Left lung (tissue), 10 donors: ENCODE results near the gene NRAP. TPM values are rescaled to one million over a fixed set of nuclear protein-coding genes. Genes with fewer than 3 reads are reported as not detected.

Experiments used
- ATAC-seq: fragments of 200-7000 bp; cut with Tn5 transposase; one replicate; pipeline ENCODE4 v1.9.1; 2020; ENCODE audit warnings: moderate library complexity
- DNase-seq, 4 donors: peaks; one replicate each; pipeline ENCODE4 v3.0.0-alpha.2; 2013 to 2020
- H3K27ac ChIP-seq, 2 donors: fragments of 200-600 bp; sonication (generic) in 1 of 2; one replicate each; pipeline versions ENCODE4 v1.5.0 to v1.8.0; 2020 to 2021
- H3K27me3 ChIP-seq, 2 donors: fragments of 200-600 bp; sonication (generic) in 1 of 2; one replicate each; pipeline versions ENCODE4 v1.5.0 to v1.8.0; 2020 to 2021
- H3K36me3 ChIP-seq, 2 donors: fragments of 200-600 bp; sonication (generic) in 1 of 2; one replicate each; pipeline versions ENCODE4 v1.5.0 to v1.8.0; 2020 to 2021
- H3K4me1 ChIP-seq, 2 donors: fragments of 200-600 bp; one replicate each; pipeline ENCODE4 v1.8.0; 2021
- H3K4me3 ChIP-seq, 2 donors: fragments of 200-600 bp; sonication (generic) in 1 of 2; one replicate each; pipeline versions ENCODE4 v1.5.0 to v1.8.0; 2020 to 2021; ENCODE audit warnings: mild to moderate bottlenecking in 1 of 2
- H3K9me3 ChIP-seq, 2 donors: fragments of 200-600 bp; sonication (generic) in 1 of 2; one replicate each; pipeline versions ENCODE4 v1.5.0 to v1.8.0; 2020 to 2021
- intact Hi-C, 2 donors: fragments of 100-400 bp; cut with DNase I; formaldehyde crosslinking; loops; one replicate each; pipeline versions ENCODE4 v1.11.2 to v1.14.2; 2022
- polyA plus RNA-seq, 6 donors: library from polyadenylated mRNA; unstranded; fragments of 120-200 nt; gene quantifications; one replicate each; pipeline ENCODE4 v1.2.1, GENCODE V29; 2013; ENCODE audit not compliant: insufficient read length in 6 of 6
- total RNA-seq, 2 donors: library from RNA; stranded (reverse); fragmentation: NEBNext Ultra II Directional; extraction: Animal tissue kit (Norgen Biotek cat#: 25700); gene quantifications; one replicate each; pipeline ENCODE4 v1.2.1, GENCODE V29; 2021
- TF ChIP-seq, protein P1 (sequence below), 2 donors: fragments of 200-600 bp; sonication (generic) in 1 of 2; IDR thresholded peaks; one replicate each; pipeline versions ENCODE4 v1.5.0 to v1.8.0; 2021; ENCODE audit warnings: antibody characterized with exemption in 2 of 2
- donor health status: DM: no; HTN: yes; CAD: no.
- donor health status: DM: no; HTN: no; CAD: no.

NRAP gene
- total and polyA plus RNA-seq, 8 donors, result 0.03 to 0.26 (median 0.07) TPM; not detected in 4

DNA sequence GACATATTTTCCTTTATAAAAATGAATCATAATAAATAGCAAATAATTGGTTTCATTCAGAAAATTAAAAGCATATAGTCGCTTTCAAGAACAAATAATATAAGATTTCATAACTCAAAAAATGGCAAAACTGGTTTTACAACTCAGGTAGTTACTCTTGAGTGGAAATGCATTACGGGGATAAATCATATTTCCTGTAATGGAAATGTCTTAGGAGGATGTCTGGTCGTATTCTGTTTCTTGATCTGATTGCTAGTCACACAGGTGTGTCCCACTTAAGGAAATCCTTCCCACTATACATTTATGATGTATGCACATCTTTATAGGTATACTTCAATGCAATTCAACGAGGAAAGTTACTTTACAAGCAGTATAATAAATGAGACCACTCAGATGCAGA lies 20.7 kb downstream of the NRAP start:
- ATAC-seq, result no peak
- Histone ChIP-seq H3K9me3 (no peaks in the 10 kb centered on the region), H3K4me1 (peaks cover 0 to 4% of the 10 kb centered on the region in 2 donors), H3K27me3 (no peaks in the 10 kb centered on the region), H3K27ac (no peak overlapping the region), H3K4me3 (no peak overlapping the region), H3K36me3 (no peaks in the 10 kb centered on the region)
- DNase-seq, result no peak
- TF ChIP-seq, protein P1, sequence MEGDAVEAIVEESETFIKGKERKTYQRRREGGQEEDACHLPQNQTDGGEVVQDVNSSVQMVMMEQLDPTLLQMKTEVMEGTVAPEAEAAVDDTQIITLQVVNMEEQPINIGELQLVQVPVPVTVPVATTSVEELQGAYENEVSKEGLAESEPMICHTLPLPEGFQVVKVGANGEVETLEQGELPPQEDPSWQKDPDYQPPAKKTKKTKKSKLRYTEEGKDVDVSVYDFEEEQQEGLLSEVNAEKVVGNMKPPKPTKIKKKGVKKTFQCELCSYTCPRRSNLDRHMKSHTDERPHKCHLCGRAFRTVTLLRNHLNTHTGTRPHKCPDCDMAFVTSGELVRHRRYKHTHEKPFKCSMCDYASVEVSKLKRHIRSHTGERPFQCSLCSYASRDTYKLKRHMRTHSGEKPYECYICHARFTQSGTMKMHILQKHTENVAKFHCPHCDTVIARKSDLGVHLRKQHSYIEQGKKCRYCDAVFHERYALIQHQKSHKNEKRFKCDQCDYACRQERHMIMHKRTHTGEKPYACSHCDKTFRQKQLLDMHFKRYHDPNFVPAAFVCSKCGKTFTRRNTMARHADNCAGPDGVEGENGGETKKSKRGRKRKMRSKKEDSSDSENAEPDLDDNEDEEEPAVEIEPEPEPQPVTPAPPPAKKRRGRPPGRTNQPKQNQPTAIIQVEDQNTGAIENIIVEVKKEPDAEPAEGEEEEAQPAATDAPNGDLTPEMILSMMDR (IDR thresholded peaks at IDR 0.05), result no peak
- intact Hi-C loops, result no loop called here

DNA sequence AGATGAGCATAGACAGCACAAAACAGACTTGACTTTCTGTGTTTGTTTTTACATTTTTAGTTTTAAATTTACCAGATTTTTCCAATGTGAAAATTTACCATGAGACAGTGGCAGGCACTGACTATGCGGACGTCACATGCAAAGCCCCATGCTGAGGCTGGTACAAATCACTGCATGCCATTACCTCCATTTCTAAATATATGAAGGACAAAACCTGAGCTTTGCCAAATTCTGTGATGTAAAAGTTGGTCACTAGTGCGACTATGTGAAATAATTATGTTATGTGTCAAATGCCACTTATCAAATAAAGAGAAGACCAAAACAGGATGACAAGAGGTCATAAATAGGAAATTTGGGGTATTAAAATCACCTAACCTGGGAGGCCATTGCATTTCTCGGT lies 22.1 kb downstream of the NRAP start:
- peaks cover 0 to 4% of the 10 kb centered on the region in 2 donors for H3K4me1 ChIP-seq
- H3K4me3 ChIP-seq, result no peak overlapping the region
- H3K27me3 ChIP-seq, result no peaks in the 10 kb centered on the region
- no peaks in the 10 kb centered on the region for H3K36me3 ChIP-seq
- no peak for DNase-seq
- intact Hi-C loops, result no loop called here
- TF ChIP-seq, protein P1 (IDR thresholded peaks at IDR 0.05), result no peak
- H3K9me3 ChIP-seq, result no peaks in the 10 kb centered on the region
- ATAC-seq, result no peak
- H3K27ac ChIP-seq, result no peak overlapping the region

DNA sequence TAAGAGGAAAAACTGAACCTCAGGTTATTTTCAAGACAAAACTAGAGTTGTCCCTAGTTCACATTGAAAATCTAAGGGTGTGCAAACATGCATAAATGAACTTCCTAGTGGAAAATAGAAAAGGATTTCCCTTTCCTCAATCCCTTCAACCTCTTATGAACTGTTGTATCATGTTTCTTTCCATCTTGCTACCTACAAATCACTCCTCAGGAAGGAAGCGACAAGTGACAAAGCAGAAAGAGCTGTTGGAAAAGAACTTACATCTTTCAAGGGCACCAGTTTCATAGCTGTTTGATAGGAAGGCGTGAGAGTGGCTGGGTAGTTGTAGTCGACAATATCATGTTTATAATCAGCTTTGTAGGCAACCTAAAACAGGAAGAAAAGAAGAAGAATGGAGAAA lies 23.9 kb downstream of the NRAP start:
- no peak for ATAC-seq
- H3K27ac ChIP-seq, result no peak overlapping the region

DNA sequence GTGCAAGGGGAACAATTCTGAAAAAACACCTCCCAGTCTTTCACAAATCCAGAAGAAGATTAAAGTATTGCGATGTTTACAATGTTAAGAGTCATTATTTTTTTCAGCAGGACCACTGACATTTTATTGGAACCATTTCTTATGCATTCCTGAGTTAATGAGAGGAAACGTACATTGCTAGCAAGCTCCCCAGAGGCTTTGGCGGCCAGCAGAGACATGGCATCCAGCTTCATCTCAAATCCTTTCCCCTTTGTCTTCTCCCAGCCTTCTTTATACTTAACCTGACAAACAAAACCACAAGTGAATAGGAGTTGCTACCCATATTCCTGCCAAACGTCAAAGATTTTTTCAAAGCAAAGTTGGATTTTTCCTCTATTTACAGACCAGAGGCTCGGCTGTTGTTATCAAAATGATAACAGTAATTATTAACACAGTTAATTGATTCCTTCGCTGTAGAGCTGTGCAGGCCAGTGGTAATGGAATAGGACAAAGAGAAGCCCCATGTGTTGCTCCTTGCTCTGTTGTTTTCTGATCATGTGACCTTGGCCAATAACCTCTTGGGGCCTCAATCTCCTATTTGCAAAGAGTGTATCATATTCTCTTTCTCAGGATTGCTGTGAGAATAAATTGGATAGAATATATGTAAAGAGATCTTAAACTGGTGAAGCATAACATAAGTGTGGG lies 32.0 kb downstream of the NRAP start:
- TF ChIP-seq, protein P1 (IDR thresholded peaks at IDR 0.05), result no peak
- Histone ChIP-seq H3K36me3 (no peaks in the 10 kb centered on the region), H3K27me3 (no peaks in the 10 kb centered on the region), H3K27ac (no peak overlapping the region), H3K9me3 (peaks cover 0 to 4% of the 10 kb centered on the region in 2 donors), H3K4me3 (no peak overlapping the region), H3K4me1 (no peaks in the 10 kb centered on the region)
- no peak for ATAC-seq
- intact Hi-C loops, result no loop called here
- DNase-seq, result no peak

More for the DNA sequence above, 23.9 kb downstream of the NRAP start:
- intact Hi-C loops, result no loop called here
- no peak for DNase-seq
- peaks cover 0 to 4% of the 10 kb centered on the region in 2 donors for H3K4me1 ChIP-seq
- H3K36me3 ChIP-seq, result no peaks in the 10 kb centered on the region
- H3K9me3 ChIP-seq, result no peaks in the 10 kb centered on the region
- H3K27me3 ChIP-seq, result no peaks in the 10 kb centered on the region
- TF ChIP-seq, protein P1 (IDR thresholded peaks at IDR 0.05), result no peak
- no peak overlapping the region for H3K4me3 ChIP-seq

DNA sequence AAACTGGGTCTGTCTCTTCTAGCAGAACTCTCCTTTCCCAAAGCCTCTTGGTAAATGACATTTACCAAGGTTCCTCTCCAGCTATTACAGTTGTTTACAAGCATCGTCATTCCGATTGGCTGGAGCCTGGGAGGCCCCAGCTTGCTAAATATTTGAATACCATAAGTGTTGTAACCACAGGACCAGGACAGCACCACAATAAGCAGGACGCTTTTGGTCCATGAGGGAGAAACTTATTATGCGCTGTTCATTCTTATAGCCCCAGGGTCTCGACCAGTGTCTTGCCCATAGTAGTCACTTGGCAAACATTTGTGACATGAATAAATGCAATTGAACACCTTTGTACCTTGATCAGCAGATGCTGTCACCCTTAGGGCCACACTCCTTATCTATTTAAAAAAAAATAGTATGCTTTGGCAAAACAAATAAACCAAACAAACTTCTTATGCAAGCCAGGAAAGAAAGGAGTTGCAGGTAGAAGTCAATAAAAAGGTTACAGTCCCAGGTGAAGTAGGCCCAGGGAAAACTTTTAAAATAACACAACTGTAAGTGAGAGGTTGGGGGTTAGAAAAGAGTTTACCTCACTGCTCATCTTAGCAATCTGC lies 32.8 kb downstream of the NRAP start:
- Histone ChIP-seq H3K9me3 (peaks cover 0 to 4% of the 10 kb centered on the region in 2 donors), H3K36me3 (no peaks in the 10 kb centered on the region), H3K27ac (no peak overlapping the region), H3K4me3 (no peak overlapping the region), H3K4me1 (no peaks in the 10 kb centered on the region), H3K27me3 (no peaks in the 10 kb centered on the region)
- no peak for ATAC-seq
- TF ChIP-seq, protein P1 (IDR thresholded peaks at IDR 0.05), result no peak
- DNase-seq, result no peak
- intact Hi-C loops, result no loop called here
